ENCODE data around the gene TRAPPC12. TPM values are rescaled to one million over a fixed set of nuclear protein-coding genes. Genes with fewer than 3 reads are reported as not detected.

TRAPPC12 gene
- total RNA-seq, 4 donors from 2014 or later: 41.3 to 83.6 (median 52.0) TPM

DNA sequence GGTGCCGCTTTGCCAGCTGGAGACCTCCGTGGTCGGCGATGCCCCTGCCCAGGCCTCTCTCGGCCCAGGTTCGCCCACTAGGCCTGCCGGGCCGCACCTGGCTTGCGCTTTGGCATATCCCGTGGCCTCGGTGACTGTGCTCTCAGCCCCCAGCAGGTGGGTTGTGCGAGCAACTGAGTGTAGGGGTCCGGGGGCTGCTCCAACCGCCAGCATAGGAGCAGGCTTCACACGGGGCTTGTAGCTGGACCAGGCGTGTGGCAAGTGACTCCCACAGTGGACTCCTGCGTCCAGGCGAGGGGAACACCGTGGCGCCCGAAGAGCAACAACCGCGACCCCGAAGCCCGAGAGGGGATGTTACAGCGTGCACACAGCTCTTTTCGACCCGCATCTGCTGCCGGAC is 9.7 kb downstream of the TRAPPC12 start:
- TF ChIP-seq, protein P1, sequence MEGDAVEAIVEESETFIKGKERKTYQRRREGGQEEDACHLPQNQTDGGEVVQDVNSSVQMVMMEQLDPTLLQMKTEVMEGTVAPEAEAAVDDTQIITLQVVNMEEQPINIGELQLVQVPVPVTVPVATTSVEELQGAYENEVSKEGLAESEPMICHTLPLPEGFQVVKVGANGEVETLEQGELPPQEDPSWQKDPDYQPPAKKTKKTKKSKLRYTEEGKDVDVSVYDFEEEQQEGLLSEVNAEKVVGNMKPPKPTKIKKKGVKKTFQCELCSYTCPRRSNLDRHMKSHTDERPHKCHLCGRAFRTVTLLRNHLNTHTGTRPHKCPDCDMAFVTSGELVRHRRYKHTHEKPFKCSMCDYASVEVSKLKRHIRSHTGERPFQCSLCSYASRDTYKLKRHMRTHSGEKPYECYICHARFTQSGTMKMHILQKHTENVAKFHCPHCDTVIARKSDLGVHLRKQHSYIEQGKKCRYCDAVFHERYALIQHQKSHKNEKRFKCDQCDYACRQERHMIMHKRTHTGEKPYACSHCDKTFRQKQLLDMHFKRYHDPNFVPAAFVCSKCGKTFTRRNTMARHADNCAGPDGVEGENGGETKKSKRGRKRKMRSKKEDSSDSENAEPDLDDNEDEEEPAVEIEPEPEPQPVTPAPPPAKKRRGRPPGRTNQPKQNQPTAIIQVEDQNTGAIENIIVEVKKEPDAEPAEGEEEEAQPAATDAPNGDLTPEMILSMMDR (IDR thresholded peaks at IDR 0.05; ENCODE audit: low read depth): no peak

DNA sequence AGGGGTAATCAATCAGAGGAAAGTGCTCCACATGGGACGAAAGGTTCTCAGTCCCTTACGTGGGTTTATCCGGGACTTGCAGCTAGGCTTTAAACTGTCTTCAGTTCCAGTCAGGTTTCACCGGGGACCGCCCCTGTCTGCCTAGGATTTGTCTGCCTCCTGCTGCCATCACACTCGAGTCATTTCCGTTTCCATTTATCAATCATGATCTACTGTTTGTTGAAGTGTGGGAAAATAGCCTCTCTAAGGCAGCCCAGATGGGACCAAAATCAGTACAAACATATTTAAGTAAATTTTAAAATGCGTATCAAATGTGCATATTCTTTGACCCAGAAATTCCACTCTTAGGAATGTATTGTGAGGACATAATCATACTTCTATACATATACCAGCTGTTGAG is 10.5 kb downstream of the TRAPPC12 start:
- TF ChIP-seq, protein P1 (IDR thresholded peaks at IDR 0.05; ENCODE audit: low read depth): no peak

DNA sequence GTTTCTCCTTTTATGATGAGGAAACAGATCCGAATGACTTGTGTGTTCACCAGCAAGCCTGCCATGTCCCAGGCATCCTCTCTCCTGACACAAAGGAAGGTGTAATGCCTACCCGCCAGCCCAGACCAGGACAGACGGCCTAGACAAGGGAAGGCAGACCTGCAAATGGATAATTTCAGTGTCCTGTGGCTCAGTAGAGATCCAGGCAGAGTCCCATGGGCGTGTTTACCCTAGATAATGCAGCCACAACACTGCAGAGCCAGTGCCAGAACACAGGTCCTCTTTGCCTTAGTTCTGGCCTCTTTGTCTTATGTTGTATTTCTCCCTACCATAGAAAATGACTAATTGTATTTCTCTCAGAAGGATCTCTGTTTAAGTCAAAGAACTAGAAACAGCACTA is 12.7 kb downstream of the TRAPPC12 start:
- TF ChIP-seq, protein P1 (IDR thresholded peaks at IDR 0.05; ENCODE audit: low read depth): no peak

DNA sequence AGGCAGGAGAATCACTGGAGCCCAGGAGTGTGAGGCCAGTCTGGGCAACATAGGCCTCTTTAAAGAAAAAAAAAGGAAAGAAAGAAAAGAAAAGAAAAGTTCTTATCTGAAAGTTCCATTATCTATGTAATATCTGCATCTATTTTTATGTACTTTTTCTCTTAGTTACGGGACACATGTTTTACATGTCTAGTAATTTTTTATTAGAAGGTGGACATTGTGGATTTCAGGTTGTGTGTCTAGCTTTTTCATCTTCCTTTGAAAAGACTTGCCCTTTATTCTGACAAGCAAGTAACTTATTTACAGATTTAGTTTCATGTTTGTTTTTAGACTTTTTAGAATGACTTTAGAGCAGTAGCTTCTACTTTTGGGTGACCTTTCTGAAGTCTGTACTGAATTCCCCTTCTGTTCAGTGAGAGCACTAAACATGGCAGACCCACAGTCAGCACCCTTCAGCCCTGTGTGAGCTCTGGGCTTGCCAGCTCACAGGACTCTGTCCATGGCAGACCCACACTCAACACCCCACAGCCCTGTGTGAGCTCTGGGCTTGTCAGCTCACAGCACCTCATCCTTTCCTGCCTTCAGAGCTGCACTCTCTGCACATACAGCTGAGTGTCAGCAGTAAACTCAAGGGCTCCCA is 17.5 kb downstream of the TRAPPC12 start:
- TF ChIP-seq, protein P1 (IDR thresholded peaks at IDR 0.05; ENCODE audit: low read depth): no peak

DNA sequence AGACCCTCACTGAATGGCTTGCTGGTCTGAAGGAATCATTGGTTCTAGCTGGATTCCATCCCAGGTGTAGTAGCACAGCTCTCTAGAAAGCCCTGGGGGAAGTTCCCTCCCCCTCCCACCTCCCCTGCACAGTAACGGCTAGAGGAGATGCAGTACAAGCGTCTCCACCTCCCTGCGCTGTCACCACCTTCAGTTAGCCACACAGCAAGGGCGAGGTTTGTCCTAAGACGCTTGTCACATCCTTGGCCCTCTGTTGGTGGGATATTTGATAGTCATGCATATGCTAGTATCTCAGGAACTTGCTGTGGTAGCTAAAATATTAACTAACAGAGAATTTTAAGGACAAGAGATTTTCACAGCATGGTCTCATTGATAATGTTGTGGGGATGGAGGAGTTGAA is 19.4 kb downstream of the TRAPPC12 start:
- TF ChIP-seq, protein P1 (IDR thresholded peaks at IDR 0.05; ENCODE audit: low read depth): no peak

DNA sequence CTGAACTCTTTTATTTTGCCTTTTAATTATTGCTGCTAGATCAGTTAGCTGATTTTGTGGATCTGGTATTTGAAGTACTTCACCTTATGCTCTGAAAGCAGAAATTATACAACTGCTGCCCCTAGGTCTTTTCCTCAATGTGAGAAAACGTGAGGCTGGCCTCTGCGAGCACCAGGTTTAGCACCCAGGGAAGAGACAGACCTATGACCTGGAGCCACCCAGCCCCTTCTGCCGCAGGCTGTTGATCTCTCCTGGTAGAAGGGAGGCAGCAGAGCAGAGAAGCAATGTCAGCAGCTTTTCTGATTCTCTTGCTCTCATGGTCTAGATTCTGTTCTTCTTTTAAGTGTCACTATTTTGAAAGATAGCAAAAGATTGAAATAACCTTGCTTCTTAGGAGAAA is 19.9 kb downstream of the TRAPPC12 start:
- TF ChIP-seq, protein P1 (IDR thresholded peaks at IDR 0.05; ENCODE audit: low read depth): no peak

DNA sequence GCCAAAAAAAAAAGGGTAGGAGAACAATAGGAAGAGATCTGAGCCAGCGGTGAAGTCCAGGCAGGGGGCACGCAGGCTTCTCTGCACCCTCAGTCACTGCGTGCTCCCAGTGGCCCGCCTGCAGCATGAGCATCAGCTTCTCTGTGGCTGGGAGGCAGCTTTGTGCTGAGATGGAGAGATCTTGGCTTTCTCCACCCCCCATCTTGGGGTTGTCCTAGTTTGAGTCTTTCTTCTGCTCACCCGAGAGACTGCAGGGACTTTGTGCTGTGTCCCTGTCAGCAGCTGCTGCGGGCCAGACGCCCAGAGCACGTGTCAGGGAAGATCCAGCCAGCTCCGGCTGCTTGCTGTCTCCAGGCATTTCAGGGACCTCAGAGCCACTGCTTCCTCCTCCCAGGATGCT is 20.3 kb downstream of the TRAPPC12 start:
- TF ChIP-seq, protein P1 (IDR thresholded peaks at IDR 0.05; ENCODE audit: low read depth): no peak

Measured in subcutaneous adipose tissue (tissue), 4 donors.